Measurements from ENCODE around the gene ARHGAP19.

ARHGAP19 gene
- total RNA-seq, result 15.8 to 31.9 (median 19.3) reads per million in 9 experiments

DNA sequence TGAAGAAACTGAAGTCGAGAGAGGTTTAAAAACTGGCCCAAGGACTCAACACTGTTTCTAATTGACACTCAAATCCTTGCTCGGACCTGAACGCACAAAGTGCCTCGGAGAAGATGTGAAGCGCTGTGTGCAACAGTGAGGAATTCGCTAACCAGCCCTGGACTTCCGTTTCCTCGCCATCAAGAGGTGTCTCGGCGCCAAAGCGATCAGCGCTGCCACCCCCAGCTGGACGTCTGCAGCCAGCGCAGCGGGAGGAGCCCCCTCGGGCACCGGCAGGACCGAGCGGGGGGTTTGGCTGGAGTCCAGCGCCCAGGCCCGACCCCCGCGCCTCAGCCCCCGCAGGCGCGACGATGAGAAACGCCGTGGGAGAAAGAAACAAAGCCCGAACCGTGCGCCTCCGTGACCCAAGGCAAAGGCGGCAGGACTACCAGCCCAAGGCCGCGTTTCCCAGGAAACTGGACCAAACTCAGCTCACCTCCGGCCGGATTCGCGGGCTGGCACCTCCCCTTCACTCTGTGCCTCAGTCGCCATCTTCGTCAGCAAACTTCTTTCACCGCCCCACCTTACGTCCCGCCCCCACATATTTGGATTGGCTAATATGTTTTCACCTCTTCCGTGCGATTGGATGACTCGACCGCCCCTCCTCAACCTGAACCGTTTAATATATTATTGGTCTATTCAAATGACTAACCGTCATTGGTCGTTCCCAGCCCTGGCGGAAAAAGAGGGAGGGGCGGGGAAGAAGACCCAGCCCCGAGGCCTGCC, at the start of gene ARHGAP19:
Gene ARHGAP19 (minus strand): TSS at position 541 of the 765 bp plus-strand sequence. CDS start 10 bp downstream, at position 531.
- Mint-ChIP-seq H3K27ac (peak within 1 kb of the TSS; percentile 41 to 89), H3K9me3 (no peaks in the 10 kb centered on the region), H3K4me1 (ENCODE audit: low read depth in 2 of 2) (peaks cover 17 to 19% of the 10 kb centered on the region in 2 donors), H3K36me3 (ENCODE audit: insufficient read depth) (peaks cover 15% of the 10 kb centered on the region), H3K4me3 (peak within 1 kb of the TSS; percentile 78 to 92), H3K27me3 (peaks cover 0 to 6% of the 10 kb centered on the region in 2 donors)
- ATAC-seq (replicated peaks) (peak; percentile 99), DNase-seq (peak; percentile 89 to 94 (median 91))

DNA sequence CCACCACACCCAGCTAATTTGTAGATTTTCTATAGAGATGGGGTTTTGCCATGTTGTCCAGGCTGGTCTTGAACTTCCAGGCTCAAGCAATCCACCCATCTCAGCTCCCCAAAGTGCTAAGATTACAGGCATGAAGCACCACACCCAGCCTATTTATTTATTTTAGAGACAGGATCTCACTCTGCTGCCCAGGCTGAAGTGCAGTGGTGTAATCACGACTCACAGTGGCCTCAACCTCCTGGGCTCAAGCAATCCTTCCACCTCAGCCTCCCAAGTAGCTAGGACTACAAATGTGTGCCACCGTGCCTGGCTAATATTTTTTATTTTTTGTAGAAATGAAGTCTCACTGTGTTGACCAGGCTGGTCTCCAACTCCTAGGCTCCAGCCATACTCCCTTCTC, 49.0 kb upstream of the ARHGAP19 start:
- H3K4me1 Mint-ChIP-seq (ENCODE audit: low read depth in 2 of 2), result no peaks in the 10 kb centered on the region
- H3K27me3 Mint-ChIP-seq, result no peaks in the 10 kb centered on the region
- no peak overlapping the region for H3K4me3 Mint-ChIP-seq
- no peaks in the 10 kb centered on the region for H3K9me3 Mint-ChIP-seq
- H3K36me3 Mint-ChIP-seq (ENCODE audit: insufficient read depth), result no peaks in the 10 kb centered on the region
- no peak overlapping the region for H3K27ac Mint-ChIP-seq
- DNase-seq (no peak), ATAC-seq (replicated peaks) (no peak)

DNA sequence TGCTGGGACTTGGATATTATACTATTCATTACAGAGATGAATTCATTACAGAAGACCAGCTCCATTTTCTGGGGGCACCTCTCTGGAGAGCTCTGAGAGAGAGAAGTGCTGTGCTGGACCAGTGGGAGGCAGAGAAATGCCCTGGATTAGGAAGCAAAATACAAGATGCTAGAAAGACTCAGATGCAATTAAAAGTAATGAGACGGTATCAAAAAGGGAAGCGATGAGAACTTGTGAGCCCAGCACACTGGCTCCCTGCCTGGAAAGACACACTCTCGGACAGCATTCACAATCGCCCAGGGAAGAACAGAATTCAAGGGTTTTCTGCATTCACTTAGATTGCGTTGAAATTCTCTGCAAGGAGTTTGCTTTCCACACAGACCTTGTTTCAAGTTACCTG, 45.6 kb upstream of the ARHGAP19 start:
- no peaks in the 10 kb centered on the region for H3K27me3 Mint-ChIP-seq
- no peak overlapping the region for H3K4me3 Mint-ChIP-seq
- no peak overlapping the region for H3K27ac Mint-ChIP-seq
- no peak for DNase-seq
- no peak for ATAC-seq (replicated peaks)
- peaks cover 6% of the 10 kb centered on the region in 2 donors for H3K4me1 Mint-ChIP-seq (ENCODE audit: low read depth in 2 of 2)
- H3K36me3 Mint-ChIP-seq (ENCODE audit: insufficient read depth), result peaks cover 10% of the 10 kb centered on the region
- H3K9me3 Mint-ChIP-seq, result no peaks in the 10 kb centered on the region

DNA sequence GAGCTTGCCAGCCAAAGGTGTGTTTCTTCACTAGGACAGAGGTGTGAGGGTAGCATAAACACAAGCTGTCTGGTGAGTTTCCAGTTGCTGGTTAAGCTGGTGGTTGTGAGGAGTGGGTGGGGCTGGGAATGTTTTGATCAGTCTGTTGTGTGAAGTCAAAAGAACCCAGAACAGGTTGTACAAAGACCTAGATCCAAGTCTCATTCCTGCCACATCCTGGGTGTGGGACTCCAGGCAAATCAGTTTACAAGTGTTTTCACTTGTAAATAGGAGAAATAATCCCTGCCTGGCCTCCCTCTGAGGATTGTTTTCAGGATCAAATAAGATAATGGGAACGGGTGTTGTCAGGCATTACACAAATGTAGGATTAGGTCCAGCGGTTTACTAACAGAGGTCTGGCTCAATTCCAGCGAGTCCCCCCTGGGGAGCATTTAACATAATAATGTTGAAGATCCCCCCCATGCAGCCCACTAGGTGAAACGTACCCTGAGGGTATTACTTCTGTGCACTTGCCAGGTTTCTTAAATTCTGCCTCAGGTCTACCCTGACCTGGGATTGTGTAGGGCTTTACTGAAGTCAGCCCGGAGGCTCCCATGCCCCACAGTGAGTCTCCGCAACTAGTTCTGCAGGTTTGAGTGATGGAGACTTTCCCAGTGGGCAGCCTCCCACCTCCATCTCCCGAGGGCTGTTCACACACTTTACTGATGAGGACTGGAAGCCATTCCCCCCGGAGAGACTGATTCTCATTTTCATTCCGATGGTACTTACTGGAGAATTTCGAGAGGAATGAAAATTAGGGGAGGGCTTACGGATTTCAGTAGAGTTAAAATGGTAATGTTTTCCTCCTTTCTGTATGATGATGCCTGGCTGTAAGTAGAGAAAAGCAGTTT, 44.8 kb upstream of the ARHGAP19 start:
- H3K4me3 Mint-ChIP-seq, result no peak overlapping the region
- ATAC-seq (replicated peaks), result no peak
- H3K27ac Mint-ChIP-seq, result no peak overlapping the region

GRCh38 chr10:97336446-97336845, 44.0 kb upstream of the ARHGAP19 start:
- ATAC-seq (replicated peaks) (no peak), DNase-seq (no peak)
- Mint-ChIP-seq H3K9me3 (no peaks in the 10 kb centered on the region), H3K27me3 (no peaks in the 10 kb centered on the region), H3K36me3 (ENCODE audit: insufficient read depth) (peaks cover 12% of the 10 kb centered on the region), H3K4me3 (no peak overlapping the region), H3K27ac (no peak overlapping the region), H3K4me1 (ENCODE audit: low read depth in 2 of 2) (peaks cover 16 to 19% of the 10 kb centered on the region in 2 donors)

More for the DNA sequence above, 44.8 kb upstream of the ARHGAP19 start:
- Mint-ChIP-seq H3K4me1 (ENCODE audit: low read depth in 2 of 2) (peaks cover 14 to 15% of the 10 kb centered on the region in 2 donors), H3K36me3 (ENCODE audit: insufficient read depth) (peaks cover 10% of the 10 kb centered on the region), H3K9me3 (no peaks in the 10 kb centered on the region), H3K27me3 (no peaks in the 10 kb centered on the region)
- no peak for DNase-seq

DNA sequence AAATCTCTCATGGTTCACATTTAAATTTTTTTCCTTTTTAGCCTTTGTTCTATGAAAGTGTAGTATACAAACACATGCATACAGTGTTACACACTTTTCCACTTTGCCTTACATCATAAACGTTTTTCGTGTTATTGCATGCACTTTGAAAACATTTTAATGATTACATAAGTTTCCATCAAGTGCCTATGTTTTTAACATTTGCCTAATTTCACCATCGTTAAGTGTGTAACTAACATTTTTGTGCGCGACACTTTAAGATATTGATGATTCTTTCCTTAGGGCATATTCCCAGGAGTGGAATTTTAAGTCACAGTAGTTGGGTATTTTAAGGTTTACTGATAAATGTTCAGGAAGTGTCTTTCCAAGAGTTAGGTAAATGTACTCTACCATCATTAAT, 43.6 kb upstream of the ARHGAP19 start:
- H3K27ac Mint-ChIP-seq, result peak overlapping the region; percentile 87 to 88
- no peak for DNase-seq
- H3K36me3 Mint-ChIP-seq (ENCODE audit: insufficient read depth), result peaks cover 16% of the 10 kb centered on the region
- peaks cover 21 to 24% of the 10 kb centered on the region in 2 donors for H3K4me1 Mint-ChIP-seq (ENCODE audit: low read depth in 2 of 2)
- no peaks in the 10 kb centered on the region for H3K9me3 Mint-ChIP-seq
- H3K4me3 Mint-ChIP-seq, result peak overlapping the region; percentile 67 to 68
- no peak for ATAC-seq (replicated peaks)
- H3K27me3 Mint-ChIP-seq, result no peaks in the 10 kb centered on the region

DNA sequence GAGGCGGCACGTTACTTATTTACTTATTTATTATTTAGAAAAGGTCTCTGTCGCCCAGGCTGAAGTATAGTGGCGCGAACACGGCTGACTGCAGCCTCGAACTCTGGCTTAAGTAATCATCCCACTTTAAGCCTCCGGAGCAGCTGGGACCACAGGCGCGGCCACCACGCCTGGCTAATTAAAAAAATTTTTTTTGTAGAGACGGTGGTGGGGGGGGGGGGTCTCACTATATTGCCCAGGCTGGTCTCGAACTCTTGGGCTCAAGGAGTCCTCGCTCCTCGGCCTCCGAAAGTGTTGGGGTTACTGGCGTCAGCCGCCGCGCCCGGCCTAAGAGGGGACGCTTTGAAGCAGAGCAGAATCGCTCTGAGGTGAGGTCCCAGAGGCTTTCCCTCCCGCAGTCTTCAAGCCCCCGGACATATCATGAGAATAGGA, 42.8 kb upstream of the ARHGAP19 start:
- H3K27me3 Mint-ChIP-seq, result no peaks in the 10 kb centered on the region
- H3K27ac Mint-ChIP-seq, result peak overlapping the region; percentile 87 to 88
- peaks cover 23 to 27% of the 10 kb centered on the region in 2 donors for H3K4me1 Mint-ChIP-seq (ENCODE audit: low read depth in 2 of 2)
- peaks cover 22% of the 10 kb centered on the region for H3K36me3 Mint-ChIP-seq (ENCODE audit: insufficient read depth)
- DNase-seq, result no peak
- peak overlapping the region; percentile 67 to 68 for H3K4me3 Mint-ChIP-seq
- ATAC-seq (replicated peaks), result peak; percentile 4
- no peaks in the 10 kb centered on the region for H3K9me3 Mint-ChIP-seq

GRCh38 chr10:97334370-97335175, 42.1 kb upstream of the ARHGAP19 start, which contains the start of gene FRAT2:
Gene FRAT2, minus strand, starts transcription at chr10:97334729. Its CDS starts 157 bp downstream, at chr10:97334572.
- ATAC-seq (replicated peaks) (peak; percentile 86), DNase-seq (peak; percentile 83 to 90 (median 85))
- Mint-ChIP-seq H3K9me3 (no peaks in the 10 kb centered on the region), H3K36me3 (ENCODE audit: insufficient read depth) (peaks cover 26% of the 10 kb centered on the region), H3K4me3 (peak within 1 kb of the TSS; percentile 89 to 93), H3K4me1 (ENCODE audit: low read depth in 2 of 2) (peaks cover 27 to 32% of the 10 kb centered on the region in 2 donors), H3K27me3 (no peaks in the 10 kb centered on the region), H3K27ac (peak within 1 kb of the TSS; percentile 87 to 90)

- peak overlapping the region; percentile 89 to 93 for H3K4me3 Mint-ChIP-seq
- peak overlapping the region; percentile 87 to 90 for H3K27ac Mint-ChIP-seq
- no peaks in the 10 kb centered on the region for H3K9me3 Mint-ChIP-seq
- DNase-seq (peak in 2 of 3 experiments; percentile 19 to 20), ATAC-seq (replicated peaks) (peak; percentile 39)
- peaks cover 27 to 32% of the 10 kb centered on the region in 2 donors for H3K4me1 Mint-ChIP-seq (ENCODE audit: low read depth in 2 of 2)
- H3K27me3 Mint-ChIP-seq, result no peaks in the 10 kb centered on the region
- peaks cover 34% of the 10 kb centered on the region for H3K36me3 Mint-ChIP-seq (ENCODE audit: insufficient read depth)
Measured at GRCh38 chr10:97333601-97334369, 41.3 kb upstream of the ARHGAP19 start.

GRCh38 chr10:97333351-97333600, 40.8 kb upstream of the ARHGAP19 start:
- Mint-ChIP-seq H3K27ac (peak overlapping the region; percentile 80 to 90), H3K4me1 (ENCODE audit: low read depth in 2 of 2) (peaks cover 28 to 35% of the 10 kb centered on the region in 2 donors), H3K4me3 (peak overlapping the region; percentile 89 to 93), H3K9me3 (no peaks in the 10 kb centered on the region), H3K27me3 (no peaks in the 10 kb centered on the region), H3K36me3 (ENCODE audit: insufficient read depth) (peaks cover 36% of the 10 kb centered on the region)
- DNase-seq (no peak), ATAC-seq (replicated peaks) (no peak)

GRCh38 chr10:97332591-97333350, 40.3 kb upstream of the ARHGAP19 start:
- H3K9me3 Mint-ChIP-seq, result no peaks in the 10 kb centered on the region
- H3K27ac Mint-ChIP-seq, result peak overlapping the region; percentile 80 to 90
- DNase-seq (no peak), ATAC-seq (replicated peaks) (no peak)
- H3K4me1 Mint-ChIP-seq (ENCODE audit: low read depth in 2 of 2), result peaks cover 31 to 40% of the 10 kb centered on the region in 2 donors
- peaks cover 41% of the 10 kb centered on the region for H3K36me3 Mint-ChIP-seq (ENCODE audit: insufficient read depth)
- no peaks in the 10 kb centered on the region for H3K27me3 Mint-ChIP-seq
- peak overlapping the region; percentile 89 to 93 for H3K4me3 Mint-ChIP-seq

All from effector memory CD8-positive, alpha-beta T cell (primary cell).